GM19351 (cell line): ENCODE results near the gene F11R.
"Not testable (repeated sequence)": the region's sequence is repeated elsewhere in the genome, so short reads cannot be mapped to it uniquely, and the experiment has no call there.

Source experiments
- ATAC-seq: cut with Tn5 transposase; IDR thresholded peaks from one replicate; pipeline ENCODE4 v1.9.1; 2021; ENCODE audit warnings: mild to moderate bottlenecking, moderate library complexity; ENCODE audit not compliant: unreplicated experiment

F11R gene

DNA sequence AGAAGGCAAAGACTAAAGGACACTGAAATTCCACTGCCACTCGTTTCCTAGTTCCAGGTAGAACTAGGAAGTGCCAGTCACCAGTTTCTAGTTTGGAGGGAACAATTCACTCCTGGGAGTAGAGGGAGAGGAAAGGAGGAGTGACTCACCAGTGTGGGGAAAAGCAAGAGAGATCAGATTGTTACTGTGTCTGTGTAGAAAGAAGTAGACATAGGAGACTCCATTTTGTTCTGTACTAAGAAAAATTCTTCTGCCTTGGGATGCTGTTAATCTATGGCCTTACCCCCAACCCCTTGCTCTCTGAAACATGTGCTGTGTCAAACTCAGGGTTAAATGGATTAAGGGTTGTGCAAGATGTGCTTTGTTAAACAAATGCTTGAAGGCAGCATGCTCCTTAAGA lies 4.3 kb downstream of the F11R start:
- not testable (repeated sequence) for ATAC-seq

- ATAC-seq, result peak; percentile 90
Measured at GRCh38 chr1:161013488-161014230, 7.3 kb downstream of the F11R start.

- ATAC-seq, result peak; percentile 21
Measured at GRCh38 chr1:161013131-161013487, 7.8 kb downstream of the F11R start.

DNA sequence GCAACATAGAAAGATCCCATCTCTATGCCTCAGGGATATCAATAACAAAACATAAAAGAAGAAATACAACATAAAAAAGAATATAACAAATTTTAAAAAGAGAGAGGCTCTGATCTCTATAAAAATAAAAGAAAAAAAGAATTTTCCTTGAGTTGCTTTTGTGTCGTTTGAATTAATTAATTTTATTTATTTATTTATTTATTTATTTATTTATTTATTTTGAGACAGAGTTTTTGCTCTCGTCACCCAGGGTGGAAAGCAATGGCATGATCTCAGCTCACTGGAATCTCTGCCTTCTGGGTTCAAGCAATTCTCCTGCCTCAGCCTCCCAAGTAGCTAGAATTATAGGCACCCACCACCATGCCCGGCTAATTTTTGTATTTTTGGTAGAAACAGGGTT lies 8.5 kb downstream of the F11R start:
- ATAC-seq, result no peak

- no peak for ATAC-seq
Measured at GRCh38 chr1:161009602-161010211, 11.2 kb downstream of the F11R start.

DNA sequence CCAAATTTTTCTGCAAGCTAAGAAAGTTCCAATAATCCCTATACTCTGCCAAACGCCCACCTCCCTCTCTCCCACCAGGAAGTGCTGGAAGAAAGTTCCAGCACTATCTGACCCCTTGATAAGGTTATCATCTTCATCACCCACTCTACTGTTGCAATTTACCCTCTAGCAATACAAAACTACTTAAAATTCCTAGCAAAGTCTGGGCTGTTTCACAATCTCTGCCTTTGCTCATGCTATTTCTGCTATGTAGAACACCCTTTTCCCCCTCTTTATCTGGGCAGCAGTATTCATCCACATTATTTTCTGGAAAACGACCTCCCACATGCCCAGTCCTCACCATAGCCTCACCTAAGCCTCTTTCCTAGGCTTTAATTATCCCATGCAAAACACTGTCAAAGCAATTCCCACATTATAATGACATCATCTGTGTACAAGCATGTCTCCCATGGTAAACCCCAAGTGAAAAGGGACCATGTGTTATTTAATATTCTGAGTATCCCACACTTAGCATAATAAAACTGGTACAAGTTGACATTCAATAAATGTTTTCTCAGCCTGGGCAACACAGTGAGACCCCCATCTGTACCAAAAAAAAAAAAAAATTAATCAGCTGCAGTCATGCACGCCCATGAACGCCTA lies 12.0 kb downstream of the F11R start:
- no peak for ATAC-seq

DNA sequence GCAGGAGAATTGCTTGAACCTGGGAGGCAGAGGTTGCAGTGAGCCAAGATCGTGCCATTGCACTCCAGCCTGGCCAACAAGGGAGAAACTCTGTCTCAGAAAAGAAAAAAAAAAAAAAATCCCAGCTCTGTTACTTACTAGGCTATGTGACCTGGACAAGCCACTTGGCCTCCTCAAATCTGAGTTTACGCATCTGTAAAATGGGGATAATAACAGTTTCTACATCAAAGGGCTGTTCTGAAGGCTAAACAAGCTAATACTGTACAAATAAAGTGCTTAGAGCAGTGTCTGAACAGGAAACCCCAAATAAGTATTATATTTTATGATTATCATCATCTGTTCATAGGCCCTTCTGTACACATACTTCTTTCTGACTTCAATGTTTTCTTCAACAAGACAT lies 13.6 kb downstream of the F11R start:
- ATAC-seq, result no peak

- ATAC-seq, result no peak
Measured at GRCh38 chr1:161006563-161006962, 14.4 kb downstream of the F11R start.

- no peak for ATAC-seq
Measured at GRCh38 chr1:161001525-161001924, 19.4 kb downstream of the F11R start.

DNA sequence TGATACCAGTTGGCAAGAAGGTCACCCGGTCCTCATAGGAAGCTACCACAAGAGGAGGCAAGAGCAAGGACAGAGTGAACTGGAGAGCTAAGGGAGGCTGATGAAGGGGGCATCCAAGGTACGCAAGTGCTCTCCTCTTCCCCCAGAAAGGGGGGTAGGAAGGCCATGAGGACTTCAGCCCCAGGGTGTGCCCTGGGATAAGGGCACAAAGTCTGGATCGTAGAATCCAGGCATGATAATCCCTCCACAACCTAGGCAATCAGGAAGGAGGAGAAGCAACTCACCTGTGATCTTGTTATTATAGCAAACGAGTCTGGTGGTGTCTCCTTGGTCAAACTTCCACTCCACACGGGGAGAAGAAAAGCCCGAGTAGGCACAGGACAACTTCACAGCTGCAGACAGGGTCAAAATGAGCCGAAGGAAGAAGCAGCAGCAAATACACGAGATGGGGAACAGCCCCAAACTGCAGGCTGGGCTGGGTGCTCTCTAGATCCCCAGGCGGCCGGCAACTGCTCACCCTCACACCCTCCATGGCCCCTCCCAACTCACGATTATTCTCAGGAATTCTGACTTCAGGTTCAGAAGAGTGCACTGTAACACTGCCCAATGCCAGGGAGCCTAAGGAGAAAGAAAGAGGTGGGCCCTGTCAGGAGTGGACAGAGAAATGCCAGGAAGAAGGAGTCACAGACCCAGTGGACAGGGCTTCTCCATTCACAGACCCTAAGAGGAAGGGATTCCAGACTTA lies 20.0 kb downstream of the F11R start:
- ATAC-seq, result no peak

DNA sequence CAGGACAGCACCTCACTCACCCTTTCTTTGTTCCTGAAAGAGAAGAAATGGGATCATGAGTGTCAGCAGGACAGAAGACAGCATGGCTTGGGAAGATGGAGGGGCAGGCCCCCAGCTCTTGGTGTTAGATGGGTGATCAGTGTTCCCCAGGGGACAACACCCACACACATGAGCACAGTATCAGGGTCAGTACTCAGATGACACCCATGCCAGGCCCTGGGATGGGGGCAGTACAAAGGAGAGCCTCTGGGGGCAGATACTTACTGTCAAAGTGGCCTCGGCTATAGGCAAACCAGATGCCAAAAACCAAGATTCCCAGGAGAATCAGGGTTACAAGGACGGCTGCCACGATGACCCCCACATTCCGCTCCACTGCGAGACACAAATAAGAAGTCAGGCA lies 21.6 kb downstream of the F11R start:
- ATAC-seq, result no peak

DNA sequence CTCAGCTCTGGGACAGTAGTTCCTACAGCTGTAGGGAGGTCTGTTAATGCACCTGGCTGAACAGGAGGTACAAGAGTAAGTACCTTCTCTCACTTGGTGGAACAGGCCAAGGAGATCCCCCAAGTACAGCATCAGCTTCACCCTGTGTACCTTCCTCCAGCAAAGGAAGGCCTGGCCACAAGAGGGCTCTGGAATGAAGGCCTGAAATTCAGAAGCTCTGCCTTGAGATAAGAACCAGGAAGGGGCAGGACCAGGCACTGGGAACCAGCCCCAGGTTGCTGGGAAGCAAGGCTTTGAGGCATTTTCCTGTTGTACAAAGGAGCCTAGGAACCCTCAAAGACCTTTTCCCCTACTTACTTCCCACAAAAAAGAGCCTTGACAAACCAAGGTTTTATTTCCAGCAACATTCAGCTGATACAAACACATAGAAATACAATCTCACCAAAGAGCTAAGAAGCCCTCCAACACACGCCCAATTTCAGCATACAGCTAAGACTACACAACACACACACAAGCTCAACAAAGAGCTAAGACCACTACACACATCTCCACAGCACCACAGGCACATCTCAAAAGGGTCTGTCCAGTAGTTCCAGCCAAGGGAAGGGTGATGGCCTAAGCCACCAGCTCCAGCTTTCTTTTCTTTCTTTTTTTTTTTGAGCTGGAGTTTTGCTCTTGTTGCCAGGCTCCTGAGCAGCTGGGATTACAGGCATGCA lies 23.5 kb downstream of the F11R start:
- no peak for ATAC-seq

GRCh38 chr1:160996178-160996577 lies 24.8 kb downstream of the F11R start:
- ATAC-seq, result no peak

DNA sequence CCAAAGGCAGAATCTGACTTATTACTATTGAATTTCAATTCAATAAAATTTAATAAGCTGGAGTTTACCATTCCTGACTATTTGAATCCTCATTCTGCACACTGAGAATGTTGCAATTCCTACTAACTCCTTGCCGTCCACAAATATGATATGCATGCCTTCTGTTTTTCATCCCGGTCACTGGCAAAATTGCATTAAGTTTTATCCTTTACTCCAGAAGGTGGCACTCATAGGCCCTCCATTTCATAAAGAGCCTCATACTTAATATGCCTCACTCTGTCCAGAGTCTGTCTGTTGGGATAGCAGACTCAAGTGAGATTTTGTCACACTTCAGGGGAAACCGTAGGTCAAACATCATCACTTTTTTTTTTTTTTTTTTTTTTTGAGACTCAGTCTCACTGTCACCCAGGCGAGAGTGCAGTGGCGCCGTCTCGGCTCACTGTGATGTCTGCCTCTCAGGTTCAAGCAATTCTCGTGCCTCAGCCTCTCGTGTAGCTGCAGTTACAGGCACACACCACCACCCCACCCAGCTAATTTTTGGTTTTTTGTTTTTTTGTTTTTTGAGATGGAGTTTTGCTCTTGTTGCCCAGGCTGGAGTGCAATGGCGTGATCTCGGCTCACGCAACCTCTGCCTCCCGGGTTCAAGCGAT lies 27.3 kb downstream of the F11R start:
- no peak for ATAC-seq

GRCh38 chr1:160992036-160992435 lies 28.9 kb downstream of the F11R start:
- not testable (repeated sequence) for ATAC-seq

GRCh38 chr1:160987359-160988050 lies 33.4 kb downstream of the F11R start:
- ATAC-seq, result no peak

GRCh38 chr1:160985723-160986122 lies 35.2 kb downstream of the F11R start:
- ATAC-seq, result no peak

- ATAC-seq, result no peak
Measured at GRCh38 chr1:160981584-160982411, 39.2 kb downstream of the F11R start.

DNA sequence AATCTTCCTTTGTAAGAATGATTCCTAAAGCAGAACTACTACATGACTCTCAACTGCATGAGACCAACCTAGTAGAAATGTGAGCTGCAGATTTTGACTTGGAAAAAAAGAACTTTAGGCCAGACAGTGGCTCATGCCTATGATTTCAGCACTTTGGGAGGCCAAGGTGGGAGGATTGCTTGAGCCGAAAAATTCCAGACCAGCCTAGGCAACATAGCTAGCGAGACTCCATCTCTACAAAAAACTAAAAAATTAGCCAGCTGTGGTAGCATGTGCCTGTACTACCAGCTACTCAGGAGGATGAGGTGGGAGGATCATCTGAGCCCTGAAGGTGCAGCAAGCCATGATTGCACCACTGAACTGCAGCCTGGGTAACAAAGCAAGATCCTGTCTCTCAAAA lies 41.7 kb downstream of the F11R start:
- ATAC-seq, result no peak
